Superior temporal gyrus (tissue), 1 donor: ENCODE measurements around the gene EPN2.

Source experiments
- DNase-seq: peaks from one replicate; pipeline ENCODE4 v3.0.0-alpha.2; 2016; ENCODE audit errors: extremely low spot score

The EPN2 gene

GRCh38 chr17:19239544-19239943 lies 2.4 kb downstream of the EPN2 start:
- DNase-seq, result peak; percentile 80

GRCh38 chr17:19242323-19242722 lies 5.2 kb downstream of the EPN2 start:
- no peak for DNase-seq

DNA sequence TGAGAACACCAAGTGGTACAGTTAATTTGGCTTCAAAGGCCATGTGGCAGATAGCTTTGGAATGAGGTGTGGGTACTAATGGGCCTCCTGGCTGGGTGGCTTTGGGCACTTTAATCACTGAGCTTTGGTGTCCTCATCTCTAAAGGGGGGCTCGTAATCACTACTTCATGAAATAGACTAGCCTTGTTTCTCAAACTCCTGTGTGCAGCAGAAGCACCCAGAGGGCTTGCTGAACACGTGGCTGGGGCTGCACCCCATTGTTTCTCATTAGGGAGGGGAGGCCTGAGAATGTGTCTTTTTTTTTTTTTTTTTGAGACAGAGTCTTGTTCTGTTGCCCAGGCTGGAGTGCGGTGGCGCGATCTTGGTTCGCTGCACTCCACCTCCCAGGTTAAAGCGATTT lies 5.8 kb downstream of the EPN2 start:
- DNase-seq, result no peak

DNA sequence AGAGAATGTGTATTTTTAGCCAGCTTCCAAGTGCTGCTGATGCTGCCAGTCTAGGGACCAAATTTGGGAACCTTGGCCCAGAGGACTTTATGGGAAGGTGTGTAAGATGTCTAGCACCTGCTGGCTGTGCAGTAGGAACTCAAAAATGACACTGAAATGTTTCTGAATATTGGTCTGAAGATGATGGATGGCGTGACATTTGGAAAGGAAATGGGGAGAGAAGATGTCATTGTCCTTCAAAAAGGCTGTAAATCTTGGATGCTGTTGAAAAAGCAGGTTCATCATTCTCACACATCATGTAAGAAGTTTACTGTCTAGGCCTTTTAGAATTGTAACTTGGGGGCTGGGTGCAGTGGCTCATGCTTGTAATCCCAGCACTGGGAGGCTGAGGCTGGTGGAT lies 6.7 kb downstream of the EPN2 start:
- no peak for DNase-seq

- no peak for DNase-seq
Measured at GRCh38 chr17:19244357-19244756, 7.2 kb downstream of the EPN2 start.

DNA sequence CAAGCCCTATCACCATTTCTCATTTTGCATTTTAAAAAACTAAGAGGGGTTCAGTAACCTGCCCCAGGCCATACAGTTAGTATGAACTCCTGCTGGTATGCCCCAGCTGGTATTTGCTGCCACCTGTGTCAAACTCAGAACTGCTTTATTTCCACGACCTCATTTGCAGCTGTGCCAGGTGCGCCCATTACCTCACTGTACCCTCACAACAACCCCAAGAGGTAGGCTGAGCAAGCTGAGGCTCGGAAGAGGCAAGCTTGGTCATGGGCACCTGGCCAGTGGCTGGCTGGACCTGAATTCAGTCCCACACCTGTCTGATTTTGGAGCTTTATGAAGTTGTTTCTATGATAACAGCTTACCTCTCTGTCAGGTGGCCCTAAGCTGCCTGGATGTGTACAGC lies 7.6 kb downstream of the EPN2 start:
- DNase-seq, result no peak

GRCh38 chr17:19247473-19247872 lies 10.3 kb downstream of the EPN2 start:
- no peak for DNase-seq

- DNase-seq, result no peak
Measured at GRCh38 chr17:19248151-19248927, 11.2 kb downstream of the EPN2 start.

DNA sequence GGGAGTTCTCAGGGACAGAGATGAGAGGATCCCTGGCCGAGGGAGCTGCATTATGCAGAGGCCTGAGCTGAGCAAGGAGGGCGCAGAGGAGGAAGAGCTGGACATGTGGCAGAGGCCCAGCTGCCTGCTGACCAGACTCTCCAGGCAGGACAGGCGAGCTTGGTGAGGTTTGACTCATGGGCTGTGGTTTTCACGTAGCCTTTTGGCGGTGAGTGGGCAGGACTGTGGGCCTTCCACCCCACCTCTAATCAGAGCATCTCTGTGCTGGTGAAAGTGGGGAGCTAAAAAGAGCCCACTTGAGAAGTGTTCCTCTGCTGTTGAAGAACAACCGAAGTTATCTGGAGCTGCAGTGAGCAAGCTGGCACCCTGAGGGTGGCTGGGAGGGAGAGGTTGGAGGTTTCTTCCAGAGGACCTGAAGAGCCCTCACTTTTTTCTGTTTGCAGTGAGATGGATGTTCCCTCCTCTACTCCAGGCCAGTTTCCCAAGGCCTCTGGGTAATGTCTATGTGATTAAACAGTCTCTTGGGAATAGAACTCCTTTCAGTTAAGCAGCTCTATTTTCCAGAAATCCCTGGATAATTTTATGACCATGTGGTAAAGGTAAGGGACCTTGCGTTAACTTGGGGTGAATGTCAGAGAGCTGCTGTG lies 11.9 kb downstream of the EPN2 start:
- no peak for DNase-seq

GRCh38 chr17:19249681-19250080 lies 12.5 kb downstream of the EPN2 start:
- DNase-seq, result no peak

GRCh38 chr17:19250421-19251173 lies 13.4 kb downstream of the EPN2 start:
- DNase-seq, result peak; percentile 90

GRCh38 chr17:19253112-19253511 lies 15.9 kb downstream of the EPN2 start:
- no peak for DNase-seq

GRCh38 chr17:19254651-19255050 lies 17.5 kb downstream of the EPN2 start:
- DNase-seq, result no peak

DNA sequence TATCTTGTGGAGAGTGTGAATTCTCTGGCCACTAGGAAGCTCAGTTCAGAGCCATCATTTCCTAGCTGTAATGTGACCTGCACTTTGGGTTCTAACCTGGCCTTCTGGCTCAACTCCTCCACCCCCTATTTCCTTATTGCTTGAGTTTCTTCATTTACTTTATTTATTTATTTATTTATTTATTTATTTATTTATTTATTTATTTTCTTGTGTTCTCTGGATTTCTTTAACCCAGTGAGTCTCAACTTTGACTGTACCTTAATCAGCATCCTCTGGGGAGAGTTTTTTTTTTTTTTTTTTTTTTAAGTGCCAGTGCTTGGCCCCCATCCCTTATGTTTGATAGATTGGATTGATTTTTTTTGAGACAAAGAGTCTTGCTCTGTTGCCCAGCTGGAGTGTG lies 18.1 kb downstream of the EPN2 start:
- no peak for DNase-seq

GRCh38 chr17:19258371-19258770 lies 21.2 kb downstream of the EPN2 start:
- no peak for DNase-seq

DNA sequence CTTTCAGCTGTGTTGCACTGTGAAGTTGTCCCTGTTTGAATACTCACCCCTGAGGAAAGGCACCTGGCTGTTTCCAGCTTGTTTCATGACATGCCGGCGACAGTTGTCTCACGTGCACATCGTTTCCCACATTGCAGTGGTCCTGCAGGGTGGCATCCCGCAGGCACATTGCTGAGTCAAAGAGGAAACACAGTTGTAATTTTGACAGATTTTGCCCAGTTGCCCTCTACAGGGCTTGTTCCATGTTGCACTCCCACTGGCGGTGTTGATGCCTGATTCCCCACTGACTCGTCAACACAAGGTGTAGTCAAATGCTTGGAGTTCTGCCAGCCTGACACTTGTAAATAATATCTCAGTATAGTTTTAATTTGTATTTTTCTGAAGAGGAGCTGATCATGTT lies 23.8 kb downstream of the EPN2 start:
- no peak for DNase-seq

DNA sequence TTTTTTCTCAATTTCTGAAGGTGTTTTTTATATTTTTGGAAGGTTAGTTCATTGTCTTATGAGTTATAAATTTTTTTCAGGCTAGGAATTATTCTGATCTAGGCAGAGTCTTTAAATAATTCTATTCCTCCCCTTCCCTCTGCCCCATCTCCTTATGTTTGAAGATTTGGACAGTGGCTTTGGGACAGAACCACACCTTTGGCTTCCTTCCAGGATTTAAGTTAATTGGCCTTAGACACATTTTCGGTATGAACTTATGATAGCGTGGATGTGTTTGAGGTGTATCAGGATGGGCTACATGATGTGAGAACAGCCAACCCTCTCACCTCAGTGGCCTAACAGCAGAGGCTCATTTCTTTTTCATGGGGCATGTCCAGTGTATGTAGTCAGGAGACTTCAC lies 24.3 kb downstream of the EPN2 start:
- no peak for DNase-seq

- DNase-seq, result no peak
Measured at GRCh38 chr17:19262650-19263631, 25.8 kb downstream of the EPN2 start.

DNA sequence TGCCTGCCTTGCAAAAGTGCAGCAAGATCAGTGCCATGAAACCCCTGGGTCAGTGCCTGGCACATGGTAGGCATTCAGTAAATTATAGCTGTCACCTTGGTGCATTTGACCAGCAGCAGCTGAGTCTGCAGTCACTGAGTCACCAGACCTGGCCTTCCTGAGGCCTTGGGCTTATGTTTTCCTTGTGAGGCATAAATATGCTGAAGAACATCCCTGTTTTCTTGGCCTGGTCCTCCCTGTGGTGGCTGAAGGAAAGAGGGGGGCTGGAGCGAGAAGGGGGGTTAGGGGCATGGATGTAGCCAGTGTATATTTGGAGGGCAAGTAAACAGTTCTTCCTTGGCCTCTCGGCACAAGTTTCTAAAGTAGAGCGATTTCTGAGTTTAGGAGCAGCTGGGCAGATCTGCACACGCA lies 26.5 kb downstream of the EPN2 start:
- DNase-seq, result no peak

DNA sequence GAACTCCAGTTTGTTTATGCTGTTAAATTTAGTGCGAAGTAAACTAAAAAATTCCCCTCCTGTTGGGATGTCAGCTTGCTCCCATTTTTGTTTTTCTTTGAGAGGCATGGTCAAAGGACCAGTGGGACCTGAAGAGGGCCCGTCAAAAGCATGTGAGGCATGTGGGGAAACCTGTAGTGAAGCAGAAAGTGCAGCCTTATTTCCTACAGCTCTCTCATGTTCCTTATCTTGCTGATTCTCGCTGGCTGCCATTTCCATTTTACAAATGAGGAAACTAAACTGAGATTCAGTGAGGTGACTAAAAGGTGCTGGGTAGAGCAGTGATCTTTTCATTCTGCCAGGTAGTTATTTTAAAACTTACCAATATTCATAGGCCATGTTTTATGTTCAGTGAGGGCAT lies 27.1 kb downstream of the EPN2 start:
- DNase-seq, result no peak

DNA sequence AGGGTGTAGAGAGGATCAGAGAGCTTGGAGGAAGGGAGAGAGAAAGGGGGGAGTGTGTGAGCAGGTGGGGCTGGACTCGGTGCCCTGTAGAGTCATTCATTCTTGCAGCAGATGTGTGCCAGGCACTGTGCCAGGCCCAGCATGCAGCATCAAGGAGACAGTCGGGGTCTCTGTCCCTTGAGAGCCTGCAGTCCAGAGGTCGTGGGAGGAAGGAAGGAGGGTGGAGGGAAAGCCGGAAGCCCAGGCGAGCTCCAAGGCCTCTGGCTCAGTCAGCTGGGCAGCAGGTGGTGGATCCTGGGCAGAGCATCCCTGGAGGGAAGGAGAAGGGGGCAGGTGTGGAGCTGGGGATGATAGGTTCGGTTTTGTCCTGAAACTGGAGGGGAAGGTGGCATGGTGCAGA lies 27.5 kb downstream of the EPN2 start:
- DNase-seq, result no peak

GRCh38 chr17:19265755-19266154 lies 28.6 kb downstream of the EPN2 start:
- no peak for DNase-seq
